ACC112 (cell line): ENCODE results near the gene HOXA2.

ENCODE experiments used
- H2AFZ ChIP-seq: fragments of 200-600 bp; sonication (generic); one replicate; pipeline ENCODE4 v1.6.0; 2017; ENCODE audit warnings: antibody characterized with exemption, low read length; ENCODE audit not compliant: unreplicated experiment
- H3K27ac ChIP-seq: fragments of 200-600 bp; sonication (generic); 2 replicates; pipeline ENCODE4 v1.5.1; 2014; ENCODE audit warnings: low read depth, mild to moderate bottlenecking, antibody characterized with exemption, low read length, moderate library complexity
- H3K27me3 ChIP-seq: fragments of 200-600 bp; sonication (generic); 2 replicates; pipeline ENCODE4 v1.6.1; 2014; ENCODE audit warnings: mild to moderate bottlenecking, antibody characterized with exemption, low read length, moderate library complexity, mixed read lengths; ENCODE audit not compliant: insufficient read depth
- H3K36me3 ChIP-seq: fragments of 200-600 bp; sonication (generic); 2 replicates; pipeline ENCODE4 v1.6.1; 2016; ENCODE audit warnings: mild to moderate bottlenecking, antibody characterized with exemption, low read length, moderate library complexity, mixed read lengths; ENCODE audit not compliant: insufficient read depth
- H3K4me1 ChIP-seq: fragments of 200-600 bp; sonication (generic); one replicate; pipeline ENCODE4 v1.6.1; 2016; ENCODE audit warnings: low read length, mixed read lengths; ENCODE audit not compliant: insufficient read depth, unreplicated experiment, control insufficient read depth
- H3K4me3 ChIP-seq: fragments of 200-600 bp; sonication (generic); 2 replicates; pipeline ENCODE4 v1.5.1; 2014; ENCODE audit warnings: mild to moderate bottlenecking, low read depth, low read length
- H3K79me2 ChIP-seq: fragments of 200-600 bp; sonication (generic); one replicate; pipeline ENCODE4 v1.6.0; 2016; ENCODE audit warnings: low read length; ENCODE audit not compliant: control insufficient read depth, unreplicated experiment, insufficient read depth

HOXA2 gene

DNA sequence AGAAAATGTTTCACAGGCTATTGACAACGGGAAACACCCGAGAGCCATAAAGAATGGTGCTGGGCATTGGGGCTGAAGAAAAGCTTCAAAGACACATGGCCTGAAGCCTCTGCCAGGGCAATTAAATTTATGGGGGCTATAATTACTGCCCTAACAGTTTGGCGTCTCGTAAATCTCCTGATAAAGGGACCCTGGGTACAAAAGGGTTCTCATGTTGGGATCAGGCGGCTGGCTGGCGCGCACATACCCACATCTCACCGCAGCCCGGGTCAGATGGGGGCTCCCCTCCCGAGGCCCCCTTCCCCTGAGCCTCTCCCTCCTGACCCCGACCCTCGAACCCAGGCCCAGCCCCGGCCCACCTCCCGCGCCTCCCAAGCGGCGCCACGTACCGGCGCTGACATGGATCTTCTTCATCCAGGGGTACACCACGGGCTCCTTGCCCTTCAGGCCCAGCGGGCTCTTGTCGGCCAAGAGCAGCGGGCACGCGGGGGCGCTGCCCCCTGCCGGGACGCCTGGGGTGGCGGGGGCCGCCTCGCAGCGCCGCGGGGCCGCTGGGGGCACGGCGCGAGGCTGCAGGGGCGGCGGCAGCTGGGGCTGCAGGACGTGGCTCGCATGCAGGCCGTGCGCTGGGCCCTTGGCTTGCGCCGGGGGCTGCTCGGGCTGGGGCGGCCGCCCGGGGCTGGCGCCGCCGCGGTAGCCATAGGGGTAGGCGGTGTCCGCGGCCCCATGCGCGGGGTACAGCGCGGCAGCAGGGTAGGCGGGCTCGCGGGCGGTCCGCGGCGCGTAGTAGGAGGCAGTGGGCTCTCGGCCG lies 27.5 kb upstream of the HOXA2 start:
- Histone ChIP-seq H3K27me3 (peaks cover 98% of the 10 kb centered on the region), H3K36me3 (no peaks in the 10 kb centered on the region), H3K27ac (no peak overlapping the region), H3K4me3 (peak overlapping the region; percentile 68; the same call in 1 of the 2 replicates), H3K79me2 (no peaks in the 10 kb centered on the region), H3K4me1 (no peaks in the 10 kb centered on the region), H2AFZ (no peak overlapping the region)

GRCh38 chr7:27128776-27129728 lies 26.6 kb upstream of the HOXA2 start:
- H3K4me1 ChIP-seq, result no peaks in the 10 kb centered on the region
- H3K79me2 ChIP-seq, result no peaks in the 10 kb centered on the region
- H3K36me3 ChIP-seq, result no peaks in the 10 kb centered on the region
- peaks cover 98% of the 10 kb centered on the region for H3K27me3 ChIP-seq
- no peak overlapping the region for H2AFZ ChIP-seq
- no peak overlapping the region for H3K4me3 ChIP-seq
- H3K27ac ChIP-seq, result no peak overlapping the region

- Histone ChIP-seq H3K27ac (no peak overlapping the region), H3K27me3 (peaks cover 98% of the 10 kb centered on the region), H3K79me2 (no peaks in the 10 kb centered on the region), H3K4me3 (no peak overlapping the region), H3K4me1 (peaks cover 4% of the 10 kb centered on the region), H2AFZ (no peak overlapping the region), H3K36me3 (no peaks in the 10 kb centered on the region)
These were observed 25.6 kb upstream of the HOXA2 start for GRCh38 chr7:27128034-27128433.

DNA sequence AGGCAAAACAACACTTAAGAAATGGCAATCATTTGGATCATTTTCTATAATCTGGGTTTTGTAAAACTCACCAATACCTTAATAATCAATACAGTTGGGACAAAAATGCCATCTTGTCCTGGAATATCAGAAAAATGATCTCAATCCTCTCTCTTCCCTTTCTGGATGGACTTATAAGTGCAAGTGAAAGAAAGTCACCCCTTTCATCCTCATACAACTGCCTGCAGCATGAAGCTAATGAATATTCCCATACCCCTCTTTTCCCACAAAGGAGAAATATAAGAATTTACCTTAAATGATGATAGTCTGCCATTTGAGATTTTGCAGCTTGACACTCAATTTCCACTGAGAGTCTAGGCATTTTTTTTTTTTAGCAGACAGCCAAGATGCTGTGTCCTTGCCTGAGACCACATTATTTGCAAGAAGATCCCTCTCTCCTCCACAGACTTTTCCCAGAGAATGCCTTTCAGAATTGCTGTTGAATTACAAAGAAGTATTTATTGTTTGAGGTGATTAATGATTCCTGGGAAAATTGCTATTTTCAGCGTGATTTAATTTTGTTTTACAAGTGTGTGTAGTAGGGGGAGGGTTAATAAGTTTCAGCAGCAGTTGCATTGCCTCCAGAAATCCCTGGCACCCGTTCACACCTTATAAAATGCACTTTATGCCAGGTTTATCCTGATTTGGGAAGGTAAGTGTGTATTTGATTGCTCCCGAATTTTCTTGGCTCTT lies 24.3 kb upstream of the HOXA2 start:
- H3K27me3 ChIP-seq, result peaks cover 98% of the 10 kb centered on the region
- H3K36me3 ChIP-seq, result no peaks in the 10 kb centered on the region
- H3K27ac ChIP-seq, result no peak overlapping the region
- no peaks in the 10 kb centered on the region for H3K79me2 ChIP-seq
- H3K4me1 ChIP-seq, result peaks cover 4% of the 10 kb centered on the region
- H3K4me3 ChIP-seq, result no peak overlapping the region
- no peak overlapping the region for H2AFZ ChIP-seq

- Histone ChIP-seq H3K27ac (no peak overlapping the region), H3K4me1 (peaks cover 4% of the 10 kb centered on the region), H3K27me3 (peaks cover 98% of the 10 kb centered on the region), H3K79me2 (no peaks in the 10 kb centered on the region), H3K36me3 (no peaks in the 10 kb centered on the region), H3K4me3 (no peak overlapping the region), H2AFZ (no peak overlapping the region)
These were observed 23.5 kb upstream of the HOXA2 start for GRCh38 chr7:27125986-27126394.

GRCh38 chr7:27124902-27125689 lies 22.6 kb upstream of the HOXA2 start:
- no peak overlapping the region for H3K27ac ChIP-seq
- H3K4me3 ChIP-seq, result no peak overlapping the region
- peaks cover 4% of the 10 kb centered on the region for H3K4me1 ChIP-seq
- H3K79me2 ChIP-seq, result no peaks in the 10 kb centered on the region
- peaks cover 99% of the 10 kb centered on the region for H3K27me3 ChIP-seq
- no peak overlapping the region for H2AFZ ChIP-seq
- no peaks in the 10 kb centered on the region for H3K36me3 ChIP-seq

DNA sequence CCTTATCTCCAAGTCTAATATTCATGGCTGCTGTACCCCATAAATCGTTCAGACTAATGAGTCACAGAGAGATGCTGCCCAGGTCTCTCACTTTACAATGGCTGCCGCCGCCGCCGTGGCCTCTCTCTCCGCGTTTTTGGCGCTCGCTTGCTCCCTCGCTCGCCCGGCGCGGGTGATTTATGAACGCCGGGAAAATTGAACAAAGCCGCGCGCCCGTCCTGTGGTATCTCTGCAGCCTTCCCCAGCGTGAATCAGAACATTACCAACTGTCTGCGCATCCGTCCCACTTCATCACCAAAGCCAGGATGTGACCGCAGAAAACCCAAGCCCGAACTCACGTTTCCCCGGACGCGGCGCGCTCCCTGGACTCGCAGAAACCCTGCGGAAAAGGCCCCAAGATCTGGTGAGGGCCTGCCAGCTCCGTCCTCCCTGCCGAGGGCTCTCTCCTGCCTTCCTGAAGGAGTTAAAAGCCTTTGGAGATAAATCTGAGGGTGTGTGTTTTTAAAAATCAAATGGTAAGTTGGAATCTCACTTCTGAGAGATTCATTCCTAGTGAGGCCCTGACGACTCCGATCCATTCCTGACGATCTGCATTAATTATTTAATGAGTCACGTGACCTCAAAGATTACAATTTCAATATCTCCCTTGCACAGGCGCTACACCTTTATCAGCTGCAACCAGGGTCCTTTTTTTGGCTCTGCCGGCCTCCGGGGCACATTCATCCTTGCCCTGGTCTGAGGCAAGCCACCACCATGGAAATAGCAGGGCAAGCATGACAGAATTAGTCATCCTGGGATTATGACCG lies 21.8 kb upstream of the HOXA2 start:
- no peaks in the 10 kb centered on the region for H3K79me2 ChIP-seq
- no peaks in the 10 kb centered on the region for H3K36me3 ChIP-seq
- peaks cover 4% of the 10 kb centered on the region for H3K4me1 ChIP-seq
- no peak overlapping the region for H3K27ac ChIP-seq
- no peak overlapping the region for H2AFZ ChIP-seq
- 0 out of 2 replicates have a peak overlapping the region, but pooled peaks have one; percentile 16 for H3K4me3 ChIP-seq
- peaks cover 99% of the 10 kb centered on the region for H3K27me3 ChIP-seq

DNA sequence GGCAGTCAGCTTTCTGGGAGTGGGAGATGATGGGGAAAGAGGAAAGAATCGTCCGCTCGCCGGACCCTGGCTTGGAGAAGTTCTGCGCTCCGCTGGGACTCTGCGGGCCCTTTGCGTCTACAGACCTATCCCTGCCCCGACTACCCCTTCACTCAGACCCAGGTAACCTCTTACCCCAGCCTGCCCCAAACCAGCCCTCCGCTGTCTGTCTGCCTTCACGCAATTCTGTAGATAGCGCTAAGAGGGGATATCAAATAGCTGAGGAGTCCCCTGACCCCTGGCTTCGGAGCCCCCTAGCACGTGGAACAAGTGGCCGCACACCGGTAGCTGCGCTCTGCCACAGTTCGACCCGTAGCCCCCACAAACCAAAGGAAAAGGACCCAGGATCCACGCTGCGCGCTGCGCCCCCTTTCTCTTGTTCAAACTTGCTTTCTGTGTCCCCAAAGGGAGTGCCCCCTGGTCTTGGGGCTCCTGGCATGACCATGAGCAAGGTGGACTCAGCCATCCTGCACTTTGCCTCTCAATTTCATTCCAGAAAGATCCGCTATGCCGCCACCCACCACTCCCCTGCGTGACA lies 21.1 kb upstream of the HOXA2 start:
- Histone ChIP-seq H3K36me3 (no peaks in the 10 kb centered on the region), H3K4me1 (peaks cover 4% of the 10 kb centered on the region), H2AFZ (no peak overlapping the region), H3K27ac (no peak overlapping the region), H3K79me2 (no peaks in the 10 kb centered on the region), H3K27me3 (peaks cover 99% of the 10 kb centered on the region), H3K4me3 (0 out of 2 replicates have a peak overlapping the region, but pooled peaks have one; percentile 16)

- H3K36me3 ChIP-seq, result no peaks in the 10 kb centered on the region
- H3K4me1 ChIP-seq, result peaks cover 4% of the 10 kb centered on the region
- H2AFZ ChIP-seq, result no peak overlapping the region
- no peaks in the 10 kb centered on the region for H3K79me2 ChIP-seq
- H3K27ac ChIP-seq, result no peak overlapping the region
- H3K27me3 ChIP-seq, result peaks cover 99% of the 10 kb centered on the region
- no peak overlapping the region for H3K4me3 ChIP-seq
These were observed 20.6 kb upstream of the HOXA2 start for GRCh38 chr7:27123007-27123476.
